ENCODE results near the gene EVI5L. TPM values are rescaled to one million over a fixed set of nuclear protein-coding genes. Genes with fewer than 3 reads are reported as not detected.

Gene EVI5L
- total and polyA plus RNA-seq, 4 donors: 1.4 to 5.0 (median 4.4) TPM

DNA sequence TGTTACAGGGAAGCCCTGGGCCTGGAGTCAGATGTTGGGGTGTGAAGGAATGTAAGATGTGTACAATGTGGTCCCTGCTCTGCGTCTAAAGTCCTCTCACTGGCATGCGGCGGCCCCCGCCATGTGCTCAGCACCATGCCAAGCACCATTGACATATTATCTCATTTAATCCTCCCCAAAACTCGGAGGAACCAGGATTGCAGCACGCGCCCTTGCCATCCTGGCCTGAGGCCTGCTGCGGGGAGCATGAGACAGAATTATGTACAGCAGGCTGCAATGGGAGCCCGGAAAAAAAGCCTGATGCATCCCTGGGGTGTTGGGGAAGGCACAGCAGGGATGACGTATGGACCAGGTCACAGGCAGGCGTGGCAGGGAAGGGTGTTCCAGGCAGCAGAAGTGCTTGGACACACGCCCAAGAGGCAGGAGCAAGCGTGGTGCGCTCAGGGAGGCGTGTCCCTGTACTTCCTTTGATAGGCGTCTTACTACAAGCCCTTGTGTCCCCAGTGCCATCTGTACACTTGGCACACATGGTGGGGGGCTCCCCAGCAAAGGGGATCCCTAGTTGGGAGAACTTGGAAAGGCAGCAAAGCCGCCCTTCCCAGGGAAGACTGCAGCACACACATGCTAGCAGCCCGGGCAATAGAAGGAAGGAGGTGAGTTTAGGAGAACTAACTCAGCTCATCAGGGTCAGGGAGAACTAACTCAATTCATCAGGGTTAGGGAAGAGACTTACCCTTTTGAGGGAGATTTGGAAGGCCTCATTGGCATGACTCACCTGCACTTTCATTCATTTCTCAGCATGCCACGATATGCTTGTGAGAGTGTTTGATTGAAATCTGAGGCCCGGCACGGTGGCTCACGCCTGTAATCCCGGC, 3.4 kb downstream of the EVI5L start:
- Histone ChIP-seq H3K27ac (ENCODE audit: low read depth in 1 of 2, low read length in 2 of 2) (no peak overlapping the region), H3K9me3 (ENCODE audit: control insufficient read depth in 4 of 4, low read length in 3 of 4) (no peaks in the 10 kb centered on the region), H3K27me3 (ENCODE audit: control insufficient read depth in 4 of 4, insufficient read depth in 4 of 4, low read length in 3 of 4) (no peaks in the 10 kb centered on the region), H3K4me1 (ENCODE audit: control insufficient read depth in 4 of 4, insufficient read depth in 4 of 4, low read length in 3 of 4) (peaks cover 3 to 13% (median 11%) of the 10 kb centered on the region in 4 donors), H3K4me3 (ENCODE audit: low read depth in 1 of 3, low read length in 3 of 3) (no peak overlapping the region), H3K36me3 (ENCODE audit: control insufficient read depth in 4 of 4, insufficient read depth in 3 of 4, low read depth in 1 of 4, low read length in 3 of 4) (no peaks in the 10 kb centered on the region), H3K9ac (ENCODE audit: low read depth in 1 of 2, low read length in 2 of 2) (no peak overlapping the region)
- no peak for DNase-seq (ENCODE audit: low spot score)
- WGBS: 79% methylated on average over 23 of the region's 23 CpGs
- TF ChIP-seq SP1 (IDR thresholded peaks at IDR 0.05): no peak

GRCh38 chr19:7839476-7839875, 9.5 kb downstream of the EVI5L start:
- H3K9ac ChIP-seq (ENCODE audit: low read depth in 1 of 2, low read length in 2 of 2): no peak overlapping the region
- H3K4me3 ChIP-seq (ENCODE audit: low read depth in 1 of 3, low read length in 3 of 3): no peak overlapping the region
- H3K9me3 ChIP-seq (ENCODE audit: control insufficient read depth in 4 of 4, low read length in 3 of 4): no peaks in the 10 kb centered on the region
- no peaks in the 10 kb centered on the region for H3K4me1 ChIP-seq (ENCODE audit: control insufficient read depth in 4 of 4, insufficient read depth in 4 of 4, low read length in 3 of 4)
- H3K36me3 ChIP-seq (ENCODE audit: control insufficient read depth in 4 of 4, insufficient read depth in 3 of 4, low read depth in 1 of 4, low read length in 3 of 4): no peaks in the 10 kb centered on the region
- WGBS: 94% methylated on average over 6 of the region's 6 CpGs
- no peak overlapping the region for H3K27ac ChIP-seq (ENCODE audit: low read depth in 1 of 2, low read length in 2 of 2)
- DNase-seq (ENCODE audit: low spot score): no peak
- H3K27me3 ChIP-seq (ENCODE audit: control insufficient read depth in 4 of 4, insufficient read depth in 4 of 4, low read length in 3 of 4): no peaks in the 10 kb centered on the region
- TF ChIP-seq, protein P1, sequence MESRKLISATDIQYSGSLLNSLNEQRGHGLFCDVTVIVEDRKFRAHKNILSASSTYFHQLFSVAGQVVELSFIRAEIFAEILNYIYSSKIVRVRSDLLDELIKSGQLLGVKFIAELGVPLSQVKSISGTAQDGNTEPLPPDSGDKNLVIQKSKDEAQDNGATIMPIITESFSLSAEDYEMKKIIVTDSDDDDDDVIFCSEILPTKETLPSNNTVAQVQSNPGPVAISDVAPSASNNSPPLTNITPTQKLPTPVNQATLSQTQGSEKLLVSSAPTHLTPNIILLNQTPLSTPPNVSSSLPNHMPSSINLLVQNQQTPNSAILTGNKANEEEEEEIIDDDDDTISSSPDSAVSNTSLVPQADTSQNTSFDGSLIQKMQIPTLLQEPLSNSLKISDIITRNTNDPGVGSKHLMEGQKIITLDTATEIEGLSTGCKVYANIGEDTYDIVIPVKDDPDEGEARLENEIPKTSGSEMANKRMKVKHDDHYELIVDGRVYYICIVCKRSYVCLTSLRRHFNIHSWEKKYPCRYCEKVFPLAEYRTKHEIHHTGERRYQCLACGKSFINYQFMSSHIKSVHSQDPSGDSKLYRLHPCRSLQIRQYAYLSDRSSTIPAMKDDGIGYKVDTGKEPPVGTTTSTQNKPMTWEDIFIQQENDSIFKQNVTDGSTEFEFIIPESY (IDR thresholded peaks at IDR 0.05): no peak
- TF ChIP-seq, protein P2, sequence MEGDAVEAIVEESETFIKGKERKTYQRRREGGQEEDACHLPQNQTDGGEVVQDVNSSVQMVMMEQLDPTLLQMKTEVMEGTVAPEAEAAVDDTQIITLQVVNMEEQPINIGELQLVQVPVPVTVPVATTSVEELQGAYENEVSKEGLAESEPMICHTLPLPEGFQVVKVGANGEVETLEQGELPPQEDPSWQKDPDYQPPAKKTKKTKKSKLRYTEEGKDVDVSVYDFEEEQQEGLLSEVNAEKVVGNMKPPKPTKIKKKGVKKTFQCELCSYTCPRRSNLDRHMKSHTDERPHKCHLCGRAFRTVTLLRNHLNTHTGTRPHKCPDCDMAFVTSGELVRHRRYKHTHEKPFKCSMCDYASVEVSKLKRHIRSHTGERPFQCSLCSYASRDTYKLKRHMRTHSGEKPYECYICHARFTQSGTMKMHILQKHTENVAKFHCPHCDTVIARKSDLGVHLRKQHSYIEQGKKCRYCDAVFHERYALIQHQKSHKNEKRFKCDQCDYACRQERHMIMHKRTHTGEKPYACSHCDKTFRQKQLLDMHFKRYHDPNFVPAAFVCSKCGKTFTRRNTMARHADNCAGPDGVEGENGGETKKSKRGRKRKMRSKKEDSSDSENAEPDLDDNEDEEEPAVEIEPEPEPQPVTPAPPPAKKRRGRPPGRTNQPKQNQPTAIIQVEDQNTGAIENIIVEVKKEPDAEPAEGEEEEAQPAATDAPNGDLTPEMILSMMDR (IDR thresholded peaks at IDR 0.05; ENCODE audit: low read depth, low read length, missing input control): no peak
- TF ChIP-seq EGR1 (IDR thresholded peaks at IDR 0.05; ENCODE audit: low read depth in 2 of 2) (no peak), GABPA (IDR thresholded peaks at IDR 0.05 in 1 of 2, conservative IDR thresholded peaks at IDR 0.05 in 1 of 2) (no peak), FOXA1 (IDR thresholded peaks at IDR 0.05) (no peak), HNF4A (conservative IDR thresholded peaks at IDR 0.05) (no peak), FOXA2 (IDR thresholded peaks at IDR 0.05) (no peak)
- TF ChIP-seq, protein P3, sequence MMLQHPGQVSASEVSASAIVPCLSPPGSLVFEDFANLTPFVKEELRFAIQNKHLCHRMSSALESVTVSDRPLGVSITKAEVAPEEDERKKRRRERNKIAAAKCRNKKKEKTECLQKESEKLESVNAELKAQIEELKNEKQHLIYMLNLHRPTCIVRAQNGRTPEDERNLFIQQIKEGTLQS (IDR thresholded peaks at IDR 0.05): no peak

- TF ChIP-seq, protein P3 (IDR thresholded peaks at IDR 0.05): no peak
- TF ChIP-seq HNF4A (conservative IDR thresholded peaks at IDR 0.05) (no peak), FOXA2 (IDR thresholded peaks at IDR 0.05) (no peak)
- TF ChIP-seq, protein P2 (IDR thresholded peaks at IDR 0.05; ENCODE audit: low read depth, low read length, missing input control): no peak
- Histone ChIP-seq H3K27ac (ENCODE audit: low read depth in 1 of 2, low read length in 2 of 2) (no peak overlapping the region), H3K4me3 (ENCODE audit: low read depth in 1 of 3, low read length in 3 of 3) (no peak overlapping the region), H3K9me3 (ENCODE audit: control insufficient read depth in 4 of 4, low read length in 3 of 4) (no peaks in the 10 kb centered on the region), H3K27me3 (ENCODE audit: control insufficient read depth in 4 of 4, insufficient read depth in 4 of 4, low read length in 3 of 4) (no peaks in the 10 kb centered on the region), H3K9ac (ENCODE audit: low read depth in 1 of 2, low read length in 2 of 2) (no peak overlapping the region), H3K36me3 (ENCODE audit: control insufficient read depth in 4 of 4, insufficient read depth in 3 of 4, low read depth in 1 of 4, low read length in 3 of 4) (no peaks in the 10 kb centered on the region), H3K4me1 (ENCODE audit: control insufficient read depth in 4 of 4, insufficient read depth in 4 of 4, low read length in 3 of 4) (no peaks in the 10 kb centered on the region)
- WGBS: 98% methylated on average over 8 of the region's 8 CpGs
- no peak for DNase-seq (ENCODE audit: low spot score)
Observed at GRCh38 chr19:7840629-7841028, 10.6 kb downstream of the EVI5L start.
